ENCODE results near the gene PLXNA3. TPM values are rescaled to one million over a fixed set of nuclear protein-coding genes. Genes with fewer than 3 reads are reported as not detected.
A peak's percentile ranks its signal among the peaks of the same experiment; 100 is the strongest.

The PLXNA3 gene
- total RNA-seq, 4 donors from 2014 or later = 9.7 to 16.9 (median 11.3) TPM

GRCh38 chrX:154471839-154472684 lies 14.0 kb downstream of the PLXNA3 start:
- ATAC-seq (ENCODE audit: low FRiP score) (no peak), DNase-seq (ENCODE audit: low spot score) (no peak)
- TF ChIP-seq, protein P1, sequence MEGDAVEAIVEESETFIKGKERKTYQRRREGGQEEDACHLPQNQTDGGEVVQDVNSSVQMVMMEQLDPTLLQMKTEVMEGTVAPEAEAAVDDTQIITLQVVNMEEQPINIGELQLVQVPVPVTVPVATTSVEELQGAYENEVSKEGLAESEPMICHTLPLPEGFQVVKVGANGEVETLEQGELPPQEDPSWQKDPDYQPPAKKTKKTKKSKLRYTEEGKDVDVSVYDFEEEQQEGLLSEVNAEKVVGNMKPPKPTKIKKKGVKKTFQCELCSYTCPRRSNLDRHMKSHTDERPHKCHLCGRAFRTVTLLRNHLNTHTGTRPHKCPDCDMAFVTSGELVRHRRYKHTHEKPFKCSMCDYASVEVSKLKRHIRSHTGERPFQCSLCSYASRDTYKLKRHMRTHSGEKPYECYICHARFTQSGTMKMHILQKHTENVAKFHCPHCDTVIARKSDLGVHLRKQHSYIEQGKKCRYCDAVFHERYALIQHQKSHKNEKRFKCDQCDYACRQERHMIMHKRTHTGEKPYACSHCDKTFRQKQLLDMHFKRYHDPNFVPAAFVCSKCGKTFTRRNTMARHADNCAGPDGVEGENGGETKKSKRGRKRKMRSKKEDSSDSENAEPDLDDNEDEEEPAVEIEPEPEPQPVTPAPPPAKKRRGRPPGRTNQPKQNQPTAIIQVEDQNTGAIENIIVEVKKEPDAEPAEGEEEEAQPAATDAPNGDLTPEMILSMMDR (IDR thresholded peaks at IDR 0.05) = no peak

DNA sequence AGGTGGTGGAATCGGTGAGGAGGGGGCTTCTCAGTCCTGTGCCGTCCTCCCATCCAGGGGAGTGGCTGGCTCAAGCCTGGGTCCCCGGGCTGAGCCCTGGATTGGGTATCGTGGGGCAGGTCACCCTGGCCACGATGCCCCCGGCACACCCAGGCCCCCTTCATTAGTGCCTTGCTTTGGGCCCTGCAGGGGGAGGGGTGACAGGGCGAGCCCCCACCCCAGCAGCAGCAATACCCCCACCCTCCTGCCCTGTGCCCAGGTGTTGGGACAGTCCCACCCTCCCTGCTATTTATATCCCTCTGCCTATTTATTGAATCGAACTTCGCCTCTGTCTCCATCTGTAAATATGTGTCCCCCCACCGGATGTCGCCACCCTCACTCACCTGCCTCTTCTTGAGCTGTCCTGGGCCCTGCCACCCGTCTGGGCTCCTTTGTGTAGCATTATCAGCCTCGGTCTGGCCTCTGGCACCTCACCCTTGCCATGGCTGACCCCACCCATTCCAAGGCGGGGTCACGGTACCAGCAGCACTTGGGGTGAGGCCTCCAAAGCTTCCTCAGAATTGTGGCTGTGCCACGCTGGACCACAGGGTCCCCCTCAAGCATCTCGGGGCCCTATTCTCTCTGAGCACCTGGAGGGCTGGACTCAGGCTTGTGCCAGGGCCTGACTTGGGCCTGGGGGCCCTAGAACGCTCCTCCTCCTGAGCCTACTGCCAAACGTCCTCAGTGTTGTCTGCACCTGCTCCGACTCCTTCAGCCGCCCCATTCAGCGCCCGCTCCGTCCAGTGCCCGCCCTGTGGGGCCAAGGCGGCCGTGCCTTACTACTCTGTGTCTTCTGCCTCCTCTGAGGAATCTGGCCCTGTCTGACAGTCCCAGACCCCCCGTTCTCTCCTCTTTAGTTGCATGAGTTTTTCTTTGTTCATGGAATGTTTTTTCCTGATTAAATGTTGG lies 14.9 kb downstream of the PLXNA3 start:
- TF ChIP-seq, protein P1 (IDR thresholded peaks at IDR 0.05) = no peak
- ATAC-seq (ENCODE audit: low FRiP score) (no peak), DNase-seq (ENCODE audit: low spot score) (no peak)

DNA sequence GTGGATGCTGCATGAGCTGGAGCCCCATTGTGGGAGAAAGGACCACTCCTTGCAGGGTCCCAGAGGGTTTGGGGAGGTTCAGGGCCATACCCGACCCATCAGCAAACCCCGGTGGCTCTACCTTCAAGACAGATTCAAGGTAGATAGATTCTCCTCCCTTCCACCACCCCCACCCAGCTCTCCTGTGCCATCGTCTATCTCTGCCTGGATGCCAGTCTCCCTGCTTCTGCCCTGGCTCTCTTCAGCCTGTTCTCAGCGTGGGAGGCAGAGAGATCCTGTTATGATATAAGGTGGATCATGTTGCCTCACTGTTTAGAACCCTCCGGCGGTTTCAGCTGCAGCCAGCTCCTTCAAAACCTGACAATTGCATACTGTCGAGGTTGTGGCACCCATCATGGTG lies 15.6 kb downstream of the PLXNA3 start:
- ATAC-seq (ENCODE audit: low FRiP score) = no peak
- TF ChIP-seq, protein P1 (IDR thresholded peaks at IDR 0.05) = no peak
- no peak for DNase-seq (ENCODE audit: low spot score)

- ATAC-seq (ENCODE audit: low FRiP score) (no peak), DNase-seq (ENCODE audit: low spot score) (no peak)
- TF ChIP-seq, protein P1 (IDR thresholded peaks at IDR 0.05) = no peak
These were observed 18.7 kb downstream of the PLXNA3 start for GRCh38 chrX:154476821-154477220.

- ATAC-seq (ENCODE audit: low FRiP score) (no peak), DNase-seq (ENCODE audit: low spot score) (no peak)
- TF ChIP-seq, protein P1 (IDR thresholded peaks at IDR 0.05) = no peak
These were observed 19.9 kb downstream of the PLXNA3 start for GRCh38 chrX:154477891-154478477.

GRCh38 chrX:154478728-154479622 lies 20.9 kb downstream of the PLXNA3 start, which contains the start of gene LAGE3:
Gene LAGE3 (minus strand): TSS chrX:154479281. CDS start chrX:154478915, 366 bp downstream.
- TF ChIP-seq, protein P1 (IDR thresholded peaks at IDR 0.05) = no peak
- peak; percentile 82 for DNase-seq (ENCODE audit: low spot score)
- ATAC-seq (ENCODE audit: low FRiP score) = peak; percentile 94

Measured in omental fat pad (tissue), 4 donors.